ENCODE measurements around the gene STXBP5L.

DNA sequence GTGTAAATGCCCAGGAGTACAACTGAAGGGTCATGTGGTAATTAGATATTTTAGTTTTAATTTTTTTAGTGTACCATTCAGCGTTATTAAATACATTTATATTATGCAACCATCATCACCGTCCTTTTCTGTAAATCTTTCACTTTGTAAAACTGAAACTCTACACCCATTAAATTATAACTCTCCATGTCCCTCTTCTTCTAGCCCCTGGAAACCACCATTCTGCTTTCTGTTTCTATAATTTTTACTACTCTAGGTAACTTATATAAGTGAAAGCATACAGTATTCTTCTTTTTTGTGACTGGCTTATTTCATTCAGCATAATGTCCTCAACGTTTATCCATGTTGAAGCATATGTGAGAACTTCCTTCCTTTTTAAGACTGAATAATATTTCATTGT lies 48.1 kb downstream of the STXBP5L start:
- TF ChIP-seq, protein P1, sequence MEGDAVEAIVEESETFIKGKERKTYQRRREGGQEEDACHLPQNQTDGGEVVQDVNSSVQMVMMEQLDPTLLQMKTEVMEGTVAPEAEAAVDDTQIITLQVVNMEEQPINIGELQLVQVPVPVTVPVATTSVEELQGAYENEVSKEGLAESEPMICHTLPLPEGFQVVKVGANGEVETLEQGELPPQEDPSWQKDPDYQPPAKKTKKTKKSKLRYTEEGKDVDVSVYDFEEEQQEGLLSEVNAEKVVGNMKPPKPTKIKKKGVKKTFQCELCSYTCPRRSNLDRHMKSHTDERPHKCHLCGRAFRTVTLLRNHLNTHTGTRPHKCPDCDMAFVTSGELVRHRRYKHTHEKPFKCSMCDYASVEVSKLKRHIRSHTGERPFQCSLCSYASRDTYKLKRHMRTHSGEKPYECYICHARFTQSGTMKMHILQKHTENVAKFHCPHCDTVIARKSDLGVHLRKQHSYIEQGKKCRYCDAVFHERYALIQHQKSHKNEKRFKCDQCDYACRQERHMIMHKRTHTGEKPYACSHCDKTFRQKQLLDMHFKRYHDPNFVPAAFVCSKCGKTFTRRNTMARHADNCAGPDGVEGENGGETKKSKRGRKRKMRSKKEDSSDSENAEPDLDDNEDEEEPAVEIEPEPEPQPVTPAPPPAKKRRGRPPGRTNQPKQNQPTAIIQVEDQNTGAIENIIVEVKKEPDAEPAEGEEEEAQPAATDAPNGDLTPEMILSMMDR (conservative IDR thresholded peaks at IDR 0.05; ENCODE audit: low read length): no peak
- TF ChIP-seq EZH2phosphoT487 (IDR thresholded peaks at IDR 0.05; ENCODE audit: borderline replicate concordance, low read depth, low read length): no peak

Data from OCI-LY7 (cell line).